Measurements from ENCODE around the gene COL25A1.

GRCh38 chr4:109216085-109216696 is 86.3 kb downstream of the COL25A1 start:
- TF ChIP-seq EZH2phosphoT487 (IDR thresholded peaks at IDR 0.05; ENCODE audit: insufficient read depth, low read depth) = no peak
- TF ChIP-seq EZH2 (IDR thresholded peaks at IDR 0.05; ENCODE audit: insufficient read depth, poor library complexity, severe bottlenecking) = no peak
